Mucosa of descending colon (tissue), 3 donors: ENCODE measurements around the gene NCF1. TPM values are rescaled to one million over a fixed set of nuclear protein-coding genes. Genes with fewer than 3 reads are reported as not detected.
A peak's percentile ranks its signal among the peaks of the same experiment; 100 is the strongest.
"Not testable (repeated sequence)": the region's sequence is repeated elsewhere in the genome, so short reads cannot be mapped to it uniquely, and the experiment has no call there.

Experiments
- ATAC-seq: fragments of 200-7000 bp; cut with Tn5 transposase; one replicate; pipeline ENCODE4 v1.9.1; 2020; ENCODE audit warnings: mild to moderate bottlenecking, moderate library complexity
- DNase-seq, 3 donors: peaks; one replicate each; pipeline ENCODE4 v3.0.0-alpha.2; 2020
- H3K36me3 ChIP-seq: fragments of 200-600 bp; one replicate; pipeline ENCODE4 v1.8.0; 2021; ENCODE audit warnings: low read depth, mild to moderate bottlenecking
- H3K4me1 ChIP-seq: fragments of 200-600 bp; one replicate; pipeline ENCODE4 v1.8.0; 2021; ENCODE audit warnings: low read depth, mild to moderate bottlenecking
- H3K4me3 ChIP-seq: fragments of 200-600 bp; one replicate; pipeline ENCODE4 v1.8.0; 2021; ENCODE audit warnings: mild to moderate bottlenecking
- H3K9me3 ChIP-seq: fragments of 200-600 bp; one replicate; pipeline ENCODE4 v1.8.0; 2021; ENCODE audit warnings: mild to moderate bottlenecking
- intact Hi-C, 2 donors: fragments of 100-400 bp; cut with DNase I in 1 of 2; cut with micrococcal nuclease in 1 of 2; formaldehyde crosslinking; loops; one replicate each; pipeline versions ENCODE4 v1.11.0 to v1.11.1; 2022; cut with DNase I, micrococcal nuclease
- total RNA-seq, 3 donors: library from RNA; stranded (reverse); fragmentation: NEBNext Ultra II Directional in 2 of 3; extraction: Animal tissue kit (Norgen Biotek cat#: 25700) in 2 of 3; gene quantifications; one replicate each; pipeline versions ENCODE4 v1.2.1 to v1.2.4, GENCODE V29; 2021 to 2023
- donor health status: DM: no; HTN: no; CAD: no; lungs with moderate emphysema.
- donor health status: DM: no; HTN: no; CAD: no.
- donor health status: DM: no; HTN: yes; CAD: no.

Gene NCF1
- total RNA-seq, 3 donors from 2014 or later = 3.9 to 8.3 (median 5.2) TPM

DNA sequence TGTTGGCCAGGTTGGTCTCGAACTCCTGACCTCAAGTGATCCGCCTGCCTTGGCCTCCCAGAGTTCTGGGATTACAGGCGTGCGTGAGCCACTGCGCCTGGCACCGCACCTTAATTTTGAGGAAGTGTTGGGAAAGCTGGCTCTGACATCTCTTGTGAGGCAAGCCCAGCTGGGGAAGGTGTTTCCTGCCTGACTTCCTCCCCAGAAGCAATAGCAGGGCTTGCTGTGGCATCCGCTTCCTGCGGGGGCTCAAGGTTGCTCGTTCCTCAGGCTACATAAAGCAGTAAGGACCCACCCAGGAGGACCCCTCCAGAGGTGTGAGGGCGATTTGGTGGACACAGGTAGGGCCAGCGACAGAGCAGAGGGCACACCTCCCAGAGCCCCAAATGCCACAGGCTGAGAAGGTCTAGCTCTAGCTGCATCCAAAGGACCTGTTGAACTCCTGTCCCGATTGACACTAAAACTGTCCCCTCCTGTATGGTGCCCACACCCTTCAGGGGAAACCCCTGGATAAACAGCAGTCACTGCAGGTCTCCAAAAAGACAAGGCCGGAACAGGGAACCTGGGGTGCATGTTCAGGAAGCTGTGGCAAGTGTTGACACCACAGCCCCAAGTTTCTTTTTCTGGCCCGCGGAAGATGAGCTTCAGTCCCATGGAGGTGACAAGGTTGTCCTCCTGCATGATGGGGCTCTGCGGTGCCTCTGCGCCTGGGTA is 8.4 kb upstream of the NCF1 start:
- H3K4me1 ChIP-seq, H3K4me3 ChIP-seq, intact Hi-C loops, H3K9me3 ChIP-seq, H3K36me3 ChIP-seq, DNase-seq: not testable (repeated sequence)
- peak; percentile 82 for ATAC-seq

DNA sequence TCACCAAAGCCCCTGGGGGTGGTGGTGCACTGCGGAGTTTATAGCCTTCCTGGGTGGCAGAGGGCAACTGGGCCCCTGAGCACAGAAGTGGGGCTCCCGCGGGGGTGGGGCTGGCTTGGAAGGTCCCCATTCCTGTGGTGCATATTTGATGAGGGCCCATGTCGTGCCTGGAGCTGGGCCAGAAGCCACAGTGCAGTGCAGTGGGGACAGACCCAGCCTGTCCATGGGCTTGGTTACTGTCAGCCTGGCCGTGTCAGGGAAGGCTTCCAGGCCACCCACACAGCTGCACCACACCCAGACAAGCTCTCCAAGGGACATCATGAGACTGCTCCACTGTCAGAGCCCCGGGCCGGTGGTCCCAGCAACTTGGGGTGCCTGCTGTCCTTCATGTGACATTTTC is 7.3 kb upstream of the NCF1 start:
- ATAC-seq = peak; percentile 18
- H3K4me3 ChIP-seq, H3K9me3 ChIP-seq, H3K4me1 ChIP-seq, intact Hi-C loops, H3K36me3 ChIP-seq, DNase-seq: not testable (repeated sequence)

DNA sequence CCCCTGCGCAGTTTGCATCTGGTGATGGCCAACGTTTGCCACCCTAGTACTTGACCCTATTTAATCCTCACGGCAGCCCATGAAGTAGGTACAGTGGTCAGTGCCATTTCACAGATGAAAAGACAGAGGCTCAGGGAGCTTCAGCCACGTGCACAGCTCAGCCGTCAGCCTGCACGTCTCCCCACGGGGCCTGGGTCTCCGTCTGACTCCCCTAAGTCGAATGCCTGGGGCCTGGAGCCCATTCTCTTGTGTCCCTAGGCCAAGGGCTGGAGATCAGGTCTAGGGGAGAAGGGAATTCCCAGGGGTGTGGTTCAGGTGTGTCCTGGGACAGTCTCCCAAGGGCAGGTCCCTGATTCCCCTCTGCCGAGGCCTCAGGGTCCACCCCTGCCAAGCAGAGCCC is 6.8 kb upstream of the NCF1 start:
- H3K36me3 ChIP-seq, H3K9me3 ChIP-seq, intact Hi-C loops, ATAC-seq, H3K4me3 ChIP-seq, H3K4me1 ChIP-seq: not testable (repeated sequence)
- peak in 1 of 3 donors; percentile 10 for DNase-seq

DNA sequence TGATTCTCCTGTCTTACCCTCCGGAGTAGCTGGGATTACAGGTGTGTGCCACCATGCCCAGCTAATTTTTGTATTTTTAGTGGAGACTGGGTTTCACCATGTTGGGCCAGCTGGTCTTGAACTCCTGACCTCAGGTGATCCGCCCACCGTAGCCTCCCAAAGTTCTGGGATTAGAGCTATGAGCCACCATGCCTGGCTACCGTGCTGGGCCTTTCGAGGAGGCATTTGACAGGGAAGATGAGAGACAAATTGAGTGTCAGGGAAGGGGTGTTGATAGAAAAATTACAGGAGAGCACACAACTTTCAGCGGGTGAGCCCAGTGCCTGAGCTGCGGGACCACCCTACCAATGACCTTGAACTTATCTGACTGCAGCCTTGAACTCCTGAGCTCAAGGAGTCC is 3.7 kb upstream of the NCF1 start:
- H3K4me1 ChIP-seq, intact Hi-C loops, H3K9me3 ChIP-seq, DNase-seq, H3K36me3 ChIP-seq, H3K4me3 ChIP-seq, ATAC-seq: not testable (repeated sequence)

DNA sequence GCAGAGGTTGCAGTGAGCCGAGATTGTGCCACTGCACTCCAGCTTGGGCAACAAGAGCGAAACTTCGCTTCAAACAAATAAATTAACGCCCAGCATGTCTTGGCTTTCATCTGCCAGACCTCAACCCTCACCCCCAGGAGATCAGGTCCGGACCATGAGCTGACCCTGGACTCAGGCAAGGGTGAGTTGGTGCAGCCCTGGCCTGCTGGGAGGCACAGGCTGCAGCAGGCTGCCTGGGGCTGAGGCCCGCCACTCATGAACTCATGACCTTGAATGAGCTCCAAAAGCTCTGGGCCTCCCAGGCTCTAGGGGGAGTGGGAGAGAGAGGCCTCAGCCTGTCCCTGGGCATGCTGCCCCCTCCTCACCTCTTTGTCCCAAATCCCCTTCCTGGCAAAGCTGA is 1.7 kb upstream of the NCF1 start:
- H3K4me3 ChIP-seq, ATAC-seq, H3K4me1 ChIP-seq, intact Hi-C loops, H3K36me3 ChIP-seq, H3K9me3 ChIP-seq, DNase-seq: not testable (repeated sequence)

DNA sequence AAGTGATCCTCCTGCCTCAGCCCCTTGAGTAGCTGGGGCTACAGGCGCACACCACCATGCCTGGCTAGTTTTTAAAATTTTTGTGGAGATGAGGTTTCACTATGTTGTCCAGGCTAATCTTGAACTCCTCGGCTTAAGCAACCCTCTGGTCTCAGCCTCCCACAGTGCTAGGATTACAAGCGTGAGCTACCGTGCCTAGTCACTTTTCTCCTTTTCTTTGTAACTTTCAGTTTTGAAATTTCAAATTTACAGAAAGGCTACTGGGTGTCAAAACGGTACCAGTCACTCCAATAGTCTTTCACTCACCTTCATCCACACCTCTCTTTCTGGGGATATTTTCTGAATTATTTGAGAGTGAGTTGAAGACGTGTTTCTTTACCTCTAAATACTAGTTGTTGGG is 1.3 kb downstream of the NCF1 start:
- intact Hi-C loops = not testable (repeated sequence)

DNA sequence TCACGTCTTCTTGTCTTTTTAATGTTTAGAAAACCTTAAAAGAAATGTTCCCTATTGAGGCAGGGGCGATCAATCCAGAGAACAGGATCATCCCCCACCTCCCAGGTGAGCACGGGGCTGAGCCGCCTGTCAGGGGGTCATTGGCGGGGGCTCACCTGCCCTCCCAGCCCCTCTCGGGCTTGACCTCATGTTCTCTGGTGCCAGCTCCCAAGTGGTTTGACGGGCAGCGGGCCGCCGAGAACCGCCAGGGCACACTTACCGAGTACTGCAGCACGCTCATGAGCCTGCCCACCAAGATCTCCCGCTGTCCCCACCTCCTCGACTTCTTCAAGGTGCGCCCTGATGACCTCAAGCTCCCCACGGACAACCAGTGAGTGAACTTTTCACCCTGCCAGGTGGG is 5.2 kb downstream of the NCF1 start:
- DNase-seq, H3K4me3 ChIP-seq, ATAC-seq, intact Hi-C loops, H3K4me1 ChIP-seq, H3K36me3 ChIP-seq, H3K9me3 ChIP-seq: not testable (repeated sequence)

More for the DNA sequence above, 1.3 kb downstream of the NCF1 start:
- H3K4me3 ChIP-seq, ATAC-seq, H3K36me3 ChIP-seq, H3K4me1 ChIP-seq, DNase-seq, H3K9me3 ChIP-seq: not testable (repeated sequence)

DNA sequence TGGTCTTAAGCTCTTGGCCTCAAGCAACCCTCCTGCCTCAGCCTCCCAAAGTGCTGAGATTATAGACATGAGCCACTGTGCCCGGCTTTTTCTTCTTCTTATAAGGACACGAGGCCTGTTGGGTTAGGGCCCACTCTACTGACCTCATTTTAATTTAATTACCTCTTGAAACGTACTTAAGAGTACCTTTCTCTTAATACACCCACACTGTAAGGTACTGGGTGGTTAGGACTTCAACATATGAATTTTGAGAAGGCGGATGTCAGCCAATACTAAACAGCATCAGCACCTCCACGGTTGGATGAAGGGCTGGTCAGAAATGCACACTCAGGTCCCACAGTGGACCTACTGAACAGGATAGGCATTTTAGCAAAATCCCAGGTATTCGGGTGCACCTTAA is 7.9 kb downstream of the NCF1 start:
- H3K4me3 ChIP-seq, ATAC-seq, H3K36me3 ChIP-seq, H3K9me3 ChIP-seq, DNase-seq, H3K4me1 ChIP-seq, intact Hi-C loops: not testable (repeated sequence)

DNA sequence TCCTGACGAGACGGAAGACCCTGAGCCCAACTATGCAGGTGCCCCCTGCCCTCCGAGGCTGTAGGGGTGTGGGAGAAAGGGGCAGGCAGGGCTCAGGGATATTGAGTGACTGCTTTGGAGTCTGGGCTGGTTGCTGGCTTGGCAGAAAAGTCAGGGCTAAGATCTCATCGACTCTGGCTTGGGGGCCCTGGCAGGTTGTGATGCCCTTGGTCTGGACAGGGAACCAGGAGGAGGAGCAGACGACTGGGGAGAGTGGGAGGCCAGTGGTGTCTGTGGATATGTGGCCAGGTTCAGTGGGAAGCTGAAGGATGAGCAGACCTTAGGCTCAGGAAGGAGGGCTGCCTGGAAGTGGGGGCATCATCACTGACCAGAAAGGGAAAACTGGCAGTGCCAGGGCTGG is 9.8 kb downstream of the NCF1 start:
- intact Hi-C loops, H3K9me3 ChIP-seq, H3K4me1 ChIP-seq, ATAC-seq, DNase-seq, H3K36me3 ChIP-seq, H3K4me3 ChIP-seq: not testable (repeated sequence)

DNA sequence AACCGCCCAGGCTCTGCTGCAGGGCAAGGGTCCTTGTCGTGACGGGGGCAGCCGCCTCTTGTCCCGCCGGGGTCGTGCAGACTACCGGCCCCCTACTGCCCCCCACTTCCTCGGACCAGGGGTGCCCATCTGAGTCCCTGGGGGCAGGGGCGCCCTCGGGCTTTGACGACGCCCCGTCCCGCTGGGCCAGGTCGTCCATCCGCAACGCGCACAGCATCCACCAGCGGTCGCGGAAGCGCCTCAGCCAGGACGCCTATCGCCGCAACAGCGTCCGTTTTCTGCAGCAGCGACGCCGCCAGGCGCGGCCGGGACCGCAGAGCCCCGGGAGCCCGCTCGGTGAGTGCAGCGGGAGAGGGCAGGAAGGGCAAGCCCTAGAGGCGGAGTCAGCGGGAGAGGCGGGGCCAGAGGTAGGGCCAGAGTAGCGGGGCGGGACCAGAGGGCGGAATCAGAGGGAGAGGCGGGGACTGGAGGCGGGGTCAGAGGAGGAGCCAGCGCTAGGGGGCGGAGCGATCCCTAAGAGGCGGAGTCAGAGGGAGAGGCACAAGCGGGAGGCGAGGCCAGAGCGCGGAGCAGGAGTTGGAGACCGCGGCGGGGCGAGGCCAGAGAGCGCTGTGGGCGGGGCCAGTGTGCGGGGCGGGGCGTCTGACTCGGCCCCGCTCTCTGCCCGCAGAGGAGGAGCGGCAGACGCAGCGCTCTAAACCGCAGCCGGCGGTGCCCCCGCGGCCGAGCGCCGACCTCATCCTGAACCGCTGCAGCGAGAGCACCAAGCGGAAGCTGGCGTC is 14.7 kb downstream of the NCF1 start:
- intact Hi-C loops, H3K4me3 ChIP-seq, H3K4me1 ChIP-seq, H3K9me3 ChIP-seq, H3K36me3 ChIP-seq: not testable (repeated sequence)
- ATAC-seq = peak; percentile 96
- DNase-seq = peak; percentile 97 to 100 (median 99)

DNA sequence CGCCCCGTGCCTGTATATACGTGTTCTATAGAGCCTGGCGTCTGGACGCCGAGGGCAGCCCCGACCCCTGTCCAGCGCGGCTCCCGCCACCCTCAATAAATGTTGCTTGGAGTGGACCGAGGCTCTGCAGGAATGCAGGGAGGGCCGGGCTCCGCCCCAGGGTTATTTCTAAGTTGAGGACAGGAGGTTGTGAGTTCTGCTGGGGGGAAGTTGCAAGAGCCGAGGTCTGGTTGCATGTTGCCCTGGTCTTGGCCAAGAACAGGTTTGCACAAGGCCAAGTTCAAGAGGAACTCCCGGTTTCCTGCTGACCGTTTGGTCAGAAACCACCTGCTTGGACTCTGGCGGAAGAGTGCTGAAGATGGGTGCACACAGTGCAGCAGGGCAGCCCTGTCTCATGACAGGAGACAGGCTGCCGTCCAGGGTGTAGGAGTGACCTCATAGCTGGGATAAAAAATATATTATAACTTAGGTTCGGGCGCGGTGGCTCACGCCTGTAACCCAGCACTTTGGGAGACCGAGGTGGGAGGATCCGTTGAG is 15.5 kb downstream of the NCF1 start:
- H3K4me1 ChIP-seq, DNase-seq, H3K36me3 ChIP-seq, H3K9me3 ChIP-seq, intact Hi-C loops, H3K4me3 ChIP-seq: not testable (repeated sequence)
- ATAC-seq = peak; percentile 17

DNA sequence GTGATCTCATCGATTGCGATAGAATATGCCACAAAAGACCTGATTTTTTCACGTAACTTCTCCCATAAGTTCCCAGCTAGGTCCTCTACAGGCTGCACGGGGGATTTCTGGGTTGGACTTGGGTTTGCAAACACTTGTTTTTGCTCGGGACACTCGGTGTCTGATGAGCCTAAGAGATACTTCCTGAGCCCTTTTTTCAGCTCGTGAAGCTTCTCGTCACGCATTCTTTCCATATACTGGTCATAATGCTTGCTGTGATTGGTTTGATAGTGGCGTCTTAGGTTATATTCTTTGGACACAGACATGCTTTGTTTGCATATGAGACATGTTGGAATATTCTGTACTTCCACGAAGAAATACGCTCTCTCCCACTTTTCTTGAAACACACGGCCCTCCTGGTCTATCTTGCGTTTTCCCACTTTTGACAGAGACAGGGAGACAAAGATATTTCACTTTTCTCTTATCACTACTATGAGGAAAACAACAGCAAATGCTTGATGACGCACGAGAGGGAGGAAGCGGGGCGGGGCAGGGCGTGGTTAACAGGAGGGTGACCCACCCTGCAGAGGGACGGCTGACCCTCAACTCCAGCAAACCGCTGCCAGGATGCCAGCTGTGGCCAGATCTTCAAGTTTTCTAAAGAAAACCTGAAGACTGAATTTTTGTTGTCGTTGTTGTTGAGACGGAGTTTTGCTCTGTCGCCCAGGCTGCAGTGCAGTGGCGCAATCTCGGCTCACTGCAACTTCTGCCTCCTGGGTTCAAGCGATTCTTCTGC is 24.2 kb downstream of the NCF1 start:
- H3K4me1 ChIP-seq, H3K9me3 ChIP-seq, H3K4me3 ChIP-seq, H3K36me3 ChIP-seq, intact Hi-C loops, DNase-seq: not testable (repeated sequence)
- peak; percentile 59 for ATAC-seq

DNA sequence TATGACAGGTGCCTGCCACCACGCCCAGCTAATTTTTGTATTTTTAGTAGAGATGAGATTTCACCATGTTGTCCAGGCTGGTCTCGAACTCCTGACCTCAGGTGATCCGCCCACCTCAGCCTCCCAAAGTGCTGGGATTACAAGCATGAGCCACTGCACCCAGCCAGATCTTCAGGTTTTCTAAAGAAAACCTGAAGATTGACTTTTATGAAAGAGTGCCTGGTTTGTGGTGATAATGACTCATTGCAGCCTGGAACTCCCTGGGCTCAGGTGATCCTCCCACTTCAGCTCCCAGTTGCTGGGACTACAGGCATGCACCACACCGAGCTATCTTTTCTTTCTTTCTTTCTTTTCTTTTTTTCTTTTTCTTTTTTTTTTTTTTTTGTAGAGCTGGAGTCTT is 24.8 kb downstream of the NCF1 start:
- DNase-seq, intact Hi-C loops: not testable (repeated sequence)
- peak; percentile 51 for ATAC-seq

DNA sequence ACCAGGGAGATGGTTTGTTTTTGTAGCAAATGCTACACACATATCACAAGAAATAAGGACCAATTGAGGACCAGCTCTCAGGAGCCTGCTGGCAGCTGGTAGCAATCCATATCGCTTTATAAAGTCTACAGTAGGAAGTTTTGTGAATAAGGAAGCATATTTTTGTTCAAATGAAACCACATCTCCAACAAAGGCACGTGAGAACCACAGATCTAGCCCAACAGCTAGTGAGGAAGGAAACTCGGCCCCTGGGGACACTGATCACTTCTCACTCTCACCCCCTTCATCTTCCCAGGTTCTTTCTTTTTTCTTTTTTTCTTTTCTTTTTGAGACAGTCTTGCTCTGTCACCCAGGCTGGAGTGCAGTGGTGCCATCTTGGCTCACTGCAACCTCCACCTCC is 42.1 kb downstream of the NCF1 start:
- DNase-seq, intact Hi-C loops, ATAC-seq, H3K4me1 ChIP-seq, H3K4me3 ChIP-seq, H3K36me3 ChIP-seq, H3K9me3 ChIP-seq: not testable (repeated sequence)

More for the DNA sequence above, 24.8 kb downstream of the NCF1 start:
- not testable (repeated sequence) for H3K4me1 ChIP-seq, H3K4me3 ChIP-seq, H3K36me3 ChIP-seq, H3K9me3 ChIP-seq
